H9 (cell line): ENCODE measurements around the gene TCN2. TPM values are rescaled to one million over a fixed set of nuclear protein-coding genes. Genes with fewer than 3 reads are reported as not detected.
A peak's percentile ranks its signal among the peaks of the same experiment; 100 is the strongest.

Experiments used
- DNase-seq: peaks from one replicate; pipeline ENCODE4 v3.0.0-alpha.2; 2017
- H2AFZ ChIP-seq: one replicate; pipeline ENCODE4 v1.6.1; 2013; ENCODE audit warnings: mild to moderate bottlenecking, low read length, control low read depth, moderate library complexity
- H2AK5ac ChIP-seq: 2 replicates; pipeline ENCODE4 v1.6.1; 2013; ENCODE audit warnings: low read length, control low read depth, mixed read lengths; ENCODE audit not compliant: insufficient read length
- H2BK120ac ChIP-seq: one replicate; pipeline ENCODE4 v1.6.1; 2013; ENCODE audit warnings: low read depth, mild to moderate bottlenecking, low read length, control low read depth, inconsistent platforms; ENCODE audit not compliant: poor library complexity, severe bottlenecking
- H2BK12ac ChIP-seq: 2 replicates; pipeline ENCODE4 v1.6.1; 2013; ENCODE audit warnings: low read length, control low read depth, mixed read lengths, low read depth; ENCODE audit not compliant: insufficient read length
- H2BK15ac ChIP-seq: 2 replicates; pipeline ENCODE4 v1.6.1; 2013; ENCODE audit warnings: low read depth, low read length, control low read depth
- H2BK20ac ChIP-seq: one replicate; pipeline ENCODE4 v1.6.1; 2013; ENCODE audit warnings: low read depth, mild to moderate bottlenecking, low read length, control low read depth, inconsistent platforms; ENCODE audit not compliant: poor library complexity, severe bottlenecking
- H2BK5ac ChIP-seq: 2 replicates; pipeline ENCODE4 v1.6.1; 2013; ENCODE audit warnings: low read length, control low read depth, mixed read lengths; ENCODE audit not compliant: insufficient read length
- H3K14ac ChIP-seq: 2 replicates; pipeline ENCODE4 v1.6.1; 2013; ENCODE audit warnings: low read length, control low read depth; ENCODE audit not compliant: insufficient read depth
- H3K18ac ChIP-seq: 2 replicates; pipeline ENCODE4 v1.6.1; 2013; ENCODE audit warnings: low read depth, mild to moderate bottlenecking, mixed read lengths, low read length, control low read depth; ENCODE audit not compliant: insufficient read length
- H3K23ac ChIP-seq: 2 replicates; pipeline ENCODE4 v1.6.1; 2013; ENCODE audit warnings: low read length, control low read depth, mixed read lengths, low read depth; ENCODE audit not compliant: insufficient read length
- H3K23me2 ChIP-seq: 2 replicates; pipeline ENCODE4 v1.6.1; 2013; ENCODE audit warnings: low read depth, mild to moderate bottlenecking, mixed read lengths, low read length, control low read depth; ENCODE audit not compliant: insufficient read length, poor library complexity, severe bottlenecking
- H3K27ac ChIP-seq: 2 replicates; pipeline ENCODE4 v1.5.1; 2013; ENCODE audit warnings: low read length, control low read depth, mixed read lengths, low read depth; ENCODE audit not compliant: insufficient read length
- H3K27me3 ChIP-seq: 2 replicates; pipeline ENCODE4 v1.6.1; 2013; ENCODE audit warnings: low read length, control low read depth, inconsistent platforms; ENCODE audit not compliant: insufficient read depth
- H3K4ac ChIP-seq: 2 replicates; pipeline ENCODE4 v1.6.1; 2013; ENCODE audit warnings: low read depth, mild to moderate bottlenecking, control low read depth, inconsistent platforms, low read length, moderate library complexity
- H3K4me1 ChIP-seq: 2 replicates; pipeline ENCODE4 v1.6.1; 2013; ENCODE audit warnings: low read length, control low read depth, inconsistent platforms; ENCODE audit not compliant: insufficient read depth
- H3K4me2 ChIP-seq: 2 replicates; pipeline ENCODE4 v1.6.1; 2013; ENCODE audit warnings: low read length, control low read depth, mixed read lengths; ENCODE audit not compliant: insufficient read length, insufficient read depth
- H3K56ac ChIP-seq: 2 replicates; pipeline ENCODE4 v1.6.1; 2013; ENCODE audit warnings: low read depth, mild to moderate bottlenecking, mixed read lengths, low read length, control low read depth; ENCODE audit not compliant: insufficient read length
- H3K79me1 ChIP-seq: 2 replicates; pipeline ENCODE4 v1.6.1; 2013; ENCODE audit warnings: low read depth, mild to moderate bottlenecking, moderate library complexity, low read length, control low read depth, inconsistent platforms; ENCODE audit not compliant: insufficient read depth, poor library complexity, severe bottlenecking
- H3K79me2 ChIP-seq: 2 replicates; pipeline ENCODE4 v1.6.1; 2013; ENCODE audit warnings: low read length, control low read depth, inconsistent platforms; ENCODE audit not compliant: insufficient read depth
- H3K9ac ChIP-seq: 2 replicates; pipeline ENCODE4 v1.6.1; 2013; ENCODE audit warnings: low read length, control low read depth, mixed read lengths; ENCODE audit not compliant: insufficient read length; ENCODE audit errors: extremely low read depth
- H3K9me3 ChIP-seq: one replicate; pipeline ENCODE4 v1.6.1; 2013; ENCODE audit warnings: low read depth, low read length, inconsistent platforms; ENCODE audit not compliant: control insufficient read depth
- H3T11ph ChIP-seq: one replicate; pipeline ENCODE4 v1.6.1; 2013; ENCODE audit warnings: mild to moderate bottlenecking, low read length, control low read depth, inconsistent platforms
- H4K20me1 ChIP-seq: one replicate; pipeline ENCODE4 v1.6.1; 2013; ENCODE audit not compliant: control insufficient read depth, insufficient read length, insufficient read depth
- H4K5ac ChIP-seq: 2 replicates; pipeline ENCODE4 v1.6.1; 2013; ENCODE audit warnings: low read depth, mild to moderate bottlenecking, mixed read lengths, low read length, control low read depth; ENCODE audit not compliant: insufficient read length
- H4K8ac ChIP-seq: replicated peaks from 2 replicates; pipeline ENCODE4 v1.6.1; 2013; ENCODE audit warnings: low read length, control low read depth, mixed read lengths, low read depth; ENCODE audit not compliant: insufficient read length
- H4K91ac ChIP-seq: 2 replicates; pipeline ENCODE4 v1.6.1; 2013; ENCODE audit warnings: low read depth, mild to moderate bottlenecking, moderate library complexity, mixed read lengths, low read length, control low read depth; ENCODE audit not compliant: insufficient read length
- H3K27ac Mint-ChIP-seq, 3 experiments: 2 replicates in 2 of 3; 3 replicates in 1 of 3; pipeline ENCODE4 v1.8.0; 2020 to 2021; ENCODE audit warnings: mixed read lengths in 3 of 3, mild to moderate bottlenecking in 1 of 3, moderate library complexity in 1 of 3
- H3K27me3 Mint-ChIP-seq: 2 replicates; pipeline ENCODE4 v1.8.0; 2021; ENCODE audit warnings: low read depth, mild to moderate bottlenecking, moderate library complexity, mixed read lengths
- H3K36me3 Mint-ChIP-seq, 3 experiments: 2 replicates in 2 of 3; 3 replicates in 1 of 3; pipeline ENCODE4 v1.8.0; 2020 to 2021; ENCODE audit warnings: low read depth in 3 of 3, mixed read lengths in 3 of 3; ENCODE audit not compliant: insufficient read depth in 1 of 3
- H3K4me1 Mint-ChIP-seq, 2 experiments: 2 replicates each; pipeline ENCODE4 v1.8.0; 2020; ENCODE audit warnings: mixed read lengths in 2 of 2
- H3K4me3 Mint-ChIP-seq, 2 experiments: 2 replicates in 1 of 2; 3 replicates in 1 of 2; pipeline ENCODE4 v1.8.0; 2020 to 2021; ENCODE audit warnings: mild to moderate bottlenecking in 2 of 2, mixed read lengths in 2 of 2, moderate library complexity in 1 of 2
- H3K9me3 Mint-ChIP-seq, 2 experiments: 2 replicates in 1 of 2; 3 replicates in 1 of 2; pipeline ENCODE4 v1.8.0; 2020; ENCODE audit warnings: mild to moderate bottlenecking in 2 of 2, mixed read lengths in 2 of 2, moderate library complexity in 1 of 2
- WGBS: extraction: QIAGEN DNeasy Blood & Tissue Kit; methylation state at CpG from one replicate; pipeline ENCODE4 v1.1.7; 2013; ENCODE audit warnings: missing lambda C conversion rate, low lambda C conversion rate, mixed read lengths; ENCODE audit not compliant: insufficient read length; ENCODE audit errors: extremely low coverage; 5-methylcytosine and 5-hydroxymethylcytosine counted together
- total RNA-seq: library from RNA; stranded (reverse); gene quantifications from 2 replicates; pipeline ENCODE4 v1.2.1, GENCODE V29; 2021
- TF ChIP-seq, protein P1 (sequence below): fragments of 200-600 bp; sonication (generic); conservative IDR thresholded peaks from 3 replicates; pipeline ENCODE4 v1.8.0; 2021; ENCODE audit warnings: antibody characterized with exemption, mild to moderate bottlenecking

Gene TCN2
- total RNA-seq, 1 experiment from 2014 or later: 42.2 TPM

DNA sequence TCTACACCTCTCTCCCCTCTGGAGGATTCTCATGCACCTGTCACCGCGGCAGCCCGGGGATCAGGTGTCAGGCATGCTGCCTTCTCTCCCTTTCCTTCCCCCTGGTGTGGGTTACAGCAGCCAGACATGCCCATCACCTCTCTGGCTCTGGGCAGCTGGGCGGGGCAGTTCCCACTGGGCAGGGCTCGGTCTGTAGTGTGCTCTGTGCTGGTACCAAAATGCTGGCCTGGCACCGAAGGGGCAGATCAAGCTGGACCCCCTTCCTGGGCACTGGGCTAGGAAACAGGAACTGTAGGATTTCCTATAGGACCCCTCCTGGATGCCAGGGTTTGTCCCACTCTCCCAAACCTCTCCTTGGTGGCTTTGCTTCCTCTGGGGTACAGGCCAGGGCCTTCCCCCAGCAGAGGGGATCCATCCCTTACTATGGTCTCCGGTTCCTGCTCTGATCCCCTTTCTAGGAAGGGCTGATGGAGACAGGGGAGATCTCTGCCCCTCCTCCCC lies 33.3 kb upstream of the TCN2 start:
- Histone ChIP-seq H3K23me2 (peaks cover 7% of the 10 kb centered on the region), H3K79me1 (no peaks in the 10 kb centered on the region), H2BK12ac (no peak overlapping the region), H4K5ac (no peak overlapping the region), H2BK15ac (no peak overlapping the region), H3K9ac (no peak overlapping the region), H3K56ac (no peak overlapping the region), H3K14ac (no peak overlapping the region), H3K9me3 (no peaks in the 10 kb centered on the region), H2AK5ac (no peak overlapping the region), H3K23ac (no peak overlapping the region), H3K27ac (no peak overlapping the region), H4K91ac (no peak overlapping the region), H3T11ph (no peak overlapping the region), H2BK120ac (no peak overlapping the region), H2BK20ac (no peak overlapping the region), H3K4me2 (peak overlapping the region; percentile 73), H3K27me3 (no peaks in the 10 kb centered on the region), H2AFZ (no peak overlapping the region), H4K8ac (no peak overlapping the region), H3K18ac (no peak overlapping the region), H2BK5ac (no peak overlapping the region), H3K4ac (no peak overlapping the region), H3K4me1 (no peaks in the 10 kb centered on the region), H4K20me1 (peaks cover 5% of the 10 kb centered on the region), H3K79me2 (no peaks in the 10 kb centered on the region)
- WGBS: no CpG with 5 or more reads among the region's 7 CpGs
- Mint-ChIP-seq H3K36me3 (peaks cover 13 to 32% (median 25%) of the 10 kb centered on the region in 3 experiments; a peak in 6 of 7 replicates), H3K27ac (no peak overlapping the region), H3K4me3 (peak overlapping the region; percentile 51 to 75), H3K4me1 (peaks cover 11 to 21% of the 10 kb centered on the region in 2 experiments), H3K27me3 (peaks cover 7% of the 10 kb centered on the region), H3K9me3 (no peaks in the 10 kb centered on the region)
- DNase-seq: no peak
- TF ChIP-seq, protein P1, sequence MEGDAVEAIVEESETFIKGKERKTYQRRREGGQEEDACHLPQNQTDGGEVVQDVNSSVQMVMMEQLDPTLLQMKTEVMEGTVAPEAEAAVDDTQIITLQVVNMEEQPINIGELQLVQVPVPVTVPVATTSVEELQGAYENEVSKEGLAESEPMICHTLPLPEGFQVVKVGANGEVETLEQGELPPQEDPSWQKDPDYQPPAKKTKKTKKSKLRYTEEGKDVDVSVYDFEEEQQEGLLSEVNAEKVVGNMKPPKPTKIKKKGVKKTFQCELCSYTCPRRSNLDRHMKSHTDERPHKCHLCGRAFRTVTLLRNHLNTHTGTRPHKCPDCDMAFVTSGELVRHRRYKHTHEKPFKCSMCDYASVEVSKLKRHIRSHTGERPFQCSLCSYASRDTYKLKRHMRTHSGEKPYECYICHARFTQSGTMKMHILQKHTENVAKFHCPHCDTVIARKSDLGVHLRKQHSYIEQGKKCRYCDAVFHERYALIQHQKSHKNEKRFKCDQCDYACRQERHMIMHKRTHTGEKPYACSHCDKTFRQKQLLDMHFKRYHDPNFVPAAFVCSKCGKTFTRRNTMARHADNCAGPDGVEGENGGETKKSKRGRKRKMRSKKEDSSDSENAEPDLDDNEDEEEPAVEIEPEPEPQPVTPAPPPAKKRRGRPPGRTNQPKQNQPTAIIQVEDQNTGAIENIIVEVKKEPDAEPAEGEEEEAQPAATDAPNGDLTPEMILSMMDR: no peak
